ENCODE results near the gene FSTL1.
A peak's percentile ranks its signal among the peaks of the same experiment; 100 is the strongest.

The FSTL1 gene

DNA sequence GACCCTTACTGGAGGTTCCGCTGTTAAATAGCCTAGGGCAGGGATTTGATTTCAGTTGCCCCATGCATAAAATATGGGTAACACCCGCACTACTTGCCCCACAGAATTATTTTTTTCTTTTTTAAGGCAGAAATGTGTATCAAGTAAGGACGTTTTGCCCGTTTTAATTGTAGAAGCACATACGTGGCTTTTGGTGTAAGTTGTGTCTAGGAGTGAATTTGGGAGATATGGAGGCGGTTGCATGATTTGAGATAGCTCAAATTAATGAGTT lies 101.0 kb downstream of the FSTL1 start:
- DNase-seq: peak in 1 of 4 experiments; percentile 44

DNA sequence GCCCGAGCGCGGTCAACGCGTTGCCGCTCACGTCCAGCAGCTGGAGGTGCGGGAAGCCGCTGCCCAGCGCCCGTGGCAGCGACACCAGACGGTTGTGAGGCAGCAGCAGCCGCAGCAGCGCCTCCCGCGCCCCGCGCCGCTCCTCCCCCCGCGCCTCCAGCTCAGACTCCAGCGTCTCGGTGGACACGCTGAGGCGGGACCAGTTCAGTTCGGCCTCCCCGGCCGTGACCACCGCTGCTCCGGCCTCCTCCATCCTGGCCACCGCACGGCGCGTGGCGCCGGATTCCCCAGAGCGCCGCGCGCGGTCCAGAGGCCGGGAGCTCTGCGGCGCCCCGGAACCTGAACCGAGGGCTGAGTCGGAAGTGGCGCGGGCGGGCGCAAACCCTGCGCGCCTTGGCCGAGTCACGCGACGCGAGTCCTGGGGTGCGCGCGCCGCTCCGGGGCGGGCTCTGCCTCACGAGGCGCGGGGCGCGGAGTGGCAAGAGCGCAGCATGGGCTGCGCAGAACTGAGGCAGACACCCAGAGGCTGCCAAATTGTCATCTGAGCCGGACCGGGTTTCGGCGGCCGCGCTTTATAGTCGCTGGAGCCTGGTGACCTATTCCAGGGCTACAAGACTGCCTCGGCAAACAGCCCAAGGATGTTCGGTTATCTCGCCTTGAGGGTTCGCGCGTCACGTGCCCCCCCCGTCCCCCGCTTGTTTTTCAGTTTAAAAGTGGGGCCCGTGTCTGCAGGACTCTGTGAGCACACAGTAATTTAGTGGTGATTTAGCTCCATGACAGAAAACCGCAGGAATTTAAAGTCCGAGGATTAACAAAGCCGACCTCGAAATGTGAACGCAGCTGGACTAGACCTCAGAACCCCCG lies 101.6 kb downstream of the FSTL1 start, which contains the start of gene LRRC58:
Gene LRRC58, minus strand, starts transcription at position 364 of the 864 bp plus-strand sequence. Its CDS starts 111 bp downstream, at position 253.
- DNase-seq: peak; percentile 96 to 99 (median 98)

DNA sequence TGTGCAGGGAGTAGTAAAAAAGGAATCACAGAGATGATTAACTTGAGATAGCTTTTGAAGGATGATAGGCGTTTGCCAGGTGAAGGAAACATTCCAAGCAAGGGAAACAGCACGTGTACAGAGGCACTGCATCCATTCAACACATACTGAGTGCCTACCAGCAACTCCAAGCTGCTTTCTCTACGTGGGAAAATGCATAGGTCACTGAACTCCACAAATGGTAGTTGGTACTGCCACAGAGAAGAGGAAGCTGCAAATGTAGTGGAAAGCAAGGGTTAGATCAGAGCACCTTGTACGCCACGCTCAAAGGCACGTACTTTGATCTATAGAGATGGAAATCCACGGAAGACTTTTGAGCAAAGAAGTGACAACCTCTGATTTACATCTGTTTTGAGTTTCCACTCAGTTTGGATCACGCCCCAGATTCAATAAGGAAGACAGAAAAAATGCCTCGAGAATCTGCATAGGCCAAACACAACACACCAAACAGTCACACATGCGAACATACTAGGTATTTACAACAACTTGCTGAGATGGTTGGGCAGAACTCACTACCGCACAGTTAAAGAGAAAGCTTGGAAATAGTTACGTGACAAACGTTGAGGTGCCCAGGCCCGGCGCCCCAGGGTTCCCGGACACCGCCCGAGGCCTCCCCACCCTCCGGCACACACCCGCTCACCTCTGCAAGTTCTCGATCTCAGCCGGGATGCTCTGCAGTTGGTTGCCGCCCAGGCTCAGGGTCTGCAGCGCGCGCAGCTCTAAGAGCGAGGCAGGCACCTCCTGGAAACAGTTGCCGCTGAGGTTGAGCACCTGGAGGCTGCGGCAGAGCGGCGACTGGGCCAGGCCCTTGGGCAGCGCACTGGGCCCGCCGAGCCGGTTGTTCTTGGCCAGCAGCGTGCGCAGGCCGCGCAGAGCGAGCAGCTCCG lies 102.5 kb downstream of the FSTL1 start:
- peak; percentile 18 to 55 (median 46) for DNase-seq

DNA sequence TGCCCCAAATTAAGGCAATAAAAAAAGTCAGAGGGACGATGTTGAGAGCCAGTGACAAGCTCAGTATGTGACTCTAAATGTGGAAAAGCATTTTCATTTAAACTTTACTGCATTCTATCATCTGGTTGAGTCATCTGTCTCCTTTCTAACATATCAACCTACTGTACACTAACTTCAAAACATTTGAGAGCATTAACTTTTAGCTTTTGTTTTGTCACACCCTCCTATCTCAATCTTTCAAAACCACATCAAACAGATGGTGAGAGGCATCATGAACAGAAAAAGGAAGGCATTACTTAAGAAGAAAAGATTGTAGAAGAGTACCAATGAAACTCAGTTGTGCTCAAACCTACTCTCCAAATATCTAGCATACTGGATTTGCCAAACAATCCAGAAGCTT lies 106.4 kb downstream of the FSTL1 start:
- no peak for DNase-seq

Data from suppressor macrophage (primary cell).